Stimulated activated CD4-positive, alpha-beta T cell treated with anti-CD3 and anti-CD28 coated beads, TNF-alpha, amount 100 ng/mL, for 48 hours (primary cell): Measurements from ENCODE around the gene FXYD4.
"Not testable (repeated sequence)": the region's sequence is repeated elsewhere in the genome, so short reads cannot be mapped to it uniquely, and the experiment has no call there.

ENCODE experiments used
- DNase-seq, 3 donors: peaks; one replicate each; pipeline ENCODE4 v3.0.0-alpha.2; 2020; ENCODE audit warnings: low read depth in 3 of 3

FXYD4 gene

GRCh38 chr10:43371418-43371817, at the start of gene FXYD4:
TSS of gene FXYD4 (plus strand) at chr10:43371636. CDS start at chr10:43373747, 2,111 bp downstream.
- DNase-seq: no peak

- no peak for DNase-seq
Measured at GRCh38 chr10:43322331-43322730, 49.1 kb upstream of the FXYD4 start.

- DNase-seq: peak; percentile 68 to 84 (median 79)
Measured at GRCh38 chr10:43322769-43323168, 48.7 kb upstream of the FXYD4 start.

GRCh38 chr10:43323245-43323644, 48.2 kb upstream of the FXYD4 start:
- no peak for DNase-seq

GRCh38 chr10:43324876-43325275, 46.6 kb upstream of the FXYD4 start:
- DNase-seq: no peak

- DNase-seq: no peak
Measured at GRCh38 chr10:43327171-43327570, 44.3 kb upstream of the FXYD4 start.

GRCh38 chr10:43327986-43328385, 43.5 kb upstream of the FXYD4 start:
- DNase-seq: no peak

GRCh38 chr10:43328810-43329209, 42.6 kb upstream of the FXYD4 start:
- DNase-seq: not testable (repeated sequence)

GRCh38 chr10:43329246-43329885, 42.1 kb upstream of the FXYD4 start:
- not testable (repeated sequence) for DNase-seq

- DNase-seq: not testable (repeated sequence)
Measured at GRCh38 chr10:43330049-43330823, 41.2 kb upstream of the FXYD4 start.

GRCh38 chr10:43330824-43331127, 40.7 kb upstream of the FXYD4 start:
- DNase-seq: not testable (repeated sequence)

GRCh38 chr10:43333653-43334052, 37.8 kb upstream of the FXYD4 start:
- no peak for DNase-seq

- DNase-seq: no peak
Measured at GRCh38 chr10:43336061-43336460, 35.4 kb upstream of the FXYD4 start.

- no peak for DNase-seq
Measured at GRCh38 chr10:43336641-43337318, 34.7 kb upstream of the FXYD4 start.

- not testable (repeated sequence) for DNase-seq
Measured at GRCh38 chr10:43337536-43337935, 33.9 kb upstream of the FXYD4 start.

- DNase-seq: no peak
Measured at GRCh38 chr10:43338117-43338516, 33.3 kb upstream of the FXYD4 start.

GRCh38 chr10:43339136-43339535, 32.3 kb upstream of the FXYD4 start:
- DNase-seq: no peak

GRCh38 chr10:43340101-43340500, 31.3 kb upstream of the FXYD4 start:
- no peak for DNase-seq

GRCh38 chr10:43340619-43341018, 30.8 kb upstream of the FXYD4 start:
- no peak for DNase-seq

GRCh38 chr10:43341450-43341849, 30.0 kb upstream of the FXYD4 start:
- no peak for DNase-seq

- DNase-seq: no peak
Measured at GRCh38 chr10:43342279-43343125, 28.9 kb upstream of the FXYD4 start.

- no peak for DNase-seq
Measured at GRCh38 chr10:43343126-43343525, 28.3 kb upstream of the FXYD4 start.
